ENCODE results near the gene UPF1.
"Not testable (repeated sequence)": the region's sequence is repeated elsewhere in the genome, so short reads cannot be mapped to it uniquely, and the experiment has no call there.

Gene UPF1

GRCh38 chr19:18904334-18905057 lies 72.7 kb downstream of the UPF1 start:
- no peak for TF ChIP-seq ZNF274 (IDR thresholded peaks at IDR 0.05; ENCODE audit: low read depth, low read length)
- no peak overlapping the region for H3K4me3 ChIP-seq (ENCODE audit: low read length)

- H3K4me3 ChIP-seq (ENCODE audit: low read length): no peak overlapping the region
- TF ChIP-seq ZNF274 (IDR thresholded peaks at IDR 0.05; ENCODE audit: low read depth, low read length): no peak
Observed at GRCh38 chr19:18905058-18905456, 73.3 kb downstream of the UPF1 start.

GRCh38 chr19:18905513-18906236 lies 73.9 kb downstream of the UPF1 start:
- H3K4me3 ChIP-seq (ENCODE audit: low read length): no peak overlapping the region
- no peak for TF ChIP-seq ZNF274 (IDR thresholded peaks at IDR 0.05; ENCODE audit: low read depth, low read length)

GRCh38 chr19:18906605-18907519 lies 75.1 kb downstream of the UPF1 start:
- H3K4me3 ChIP-seq (ENCODE audit: low read length): no peak overlapping the region
- TF ChIP-seq ZNF274 (IDR thresholded peaks at IDR 0.05; ENCODE audit: low read depth, low read length): no peak

GRCh38 chr19:18908917-18909619 lies 77.3 kb downstream of the UPF1 start:
- TF ChIP-seq ZNF274 (IDR thresholded peaks at IDR 0.05; ENCODE audit: low read depth, low read length): no peak
- H3K4me3 ChIP-seq (ENCODE audit: low read length): no peak overlapping the region

GRCh38 chr19:18910010-18910409 lies 78.3 kb downstream of the UPF1 start:
- no peak for TF ChIP-seq ZNF274 (IDR thresholded peaks at IDR 0.05; ENCODE audit: low read depth, low read length)
- H3K4me3 ChIP-seq (ENCODE audit: low read length): no peak overlapping the region

- no peak for TF ChIP-seq ZNF274 (IDR thresholded peaks at IDR 0.05; ENCODE audit: low read depth, low read length)
- no peak overlapping the region for H3K4me3 ChIP-seq (ENCODE audit: low read length)
Observed at GRCh38 chr19:18910801-18911436, 79.2 kb downstream of the UPF1 start.

- no peak overlapping the region for H3K4me3 ChIP-seq (ENCODE audit: low read length)
- TF ChIP-seq ZNF274 (IDR thresholded peaks at IDR 0.05; ENCODE audit: low read depth, low read length): no peak
Observed at GRCh38 chr19:18912933-18913332, 81.2 kb downstream of the UPF1 start.

GRCh38 chr19:18913466-18913865 lies 81.7 kb downstream of the UPF1 start:
- no peak overlapping the region for H3K4me3 ChIP-seq (ENCODE audit: low read length)

GRCh38 chr19:18915639-18916038 lies 83.9 kb downstream of the UPF1 start:
- no peak overlapping the region for H3K4me3 ChIP-seq (ENCODE audit: low read length)
- TF ChIP-seq ZNF274 (IDR thresholded peaks at IDR 0.05; ENCODE audit: low read depth, low read length): no peak

More at GRCh38 chr19:18913466-18913865, 81.7 kb downstream of the UPF1 start:
- no peak for TF ChIP-seq ZNF274 (IDR thresholded peaks at IDR 0.05; ENCODE audit: low read depth, low read length)

GRCh38 chr19:18917593-18917992 lies 85.8 kb downstream of the UPF1 start:
- H3K4me3 ChIP-seq (ENCODE audit: low read length): not testable (repeated sequence)
